C4-2B (cell line): ENCODE results near the gene HACD4.

Experiments
- CTCF ChIP-seq: fragments of 450-650 bp; conservative IDR thresholded peaks from 2 replicates; pipeline ENCODE4 v1.5.1; 2017; ENCODE audit warnings: mild to moderate bottlenecking
- ZFX ChIP-seq: fragments of 450-650 bp; IDR thresholded peaks from 2 replicates; pipeline ENCODE4 v1.6.1; 2017

- no peak for TF ChIP-seq CTCF
- no peak for TF ChIP-seq ZFX
Observed at GRCh38 chr9:21029661-21030060, 1.8 kb downstream of the HACD4 start.
